Nephron (organoid): ENCODE measurements around the gene DHX16.

Experiments
- H3K27ac Mint-ChIP-seq, 3 experiments: 2 replicates each; pipeline ENCODE4 v1.8.0; 2020; ENCODE audit warnings: mixed read lengths in 3 of 3, mild to moderate bottlenecking in 2 of 3, moderate library complexity in 1 of 3
- H3K27me3 Mint-ChIP-seq: 2 replicates; pipeline ENCODE4 v1.8.0; 2021; ENCODE audit warnings: low read depth, mild to moderate bottlenecking, moderate library complexity, mixed read lengths
- H3K36me3 Mint-ChIP-seq: 2 replicates; pipeline ENCODE4 v1.8.0; 2020; ENCODE audit warnings: low read depth, mixed read lengths
- H3K4me1 Mint-ChIP-seq: 2 replicates; pipeline ENCODE4 v1.8.0; 2020; ENCODE audit warnings: mixed read lengths
- H3K4me3 Mint-ChIP-seq, 3 experiments: 2 replicates each; pipeline ENCODE4 v1.8.0; 2020; ENCODE audit warnings: mild to moderate bottlenecking in 3 of 3, mixed read lengths in 3 of 3, moderate library complexity in 2 of 3
- H3K9me3 Mint-ChIP-seq: 2 replicates; pipeline ENCODE4 v1.8.0; 2020; ENCODE audit warnings: mixed read lengths
- TF ChIP-seq, protein P1 (sequence below), 3 experiments: fragments of 200-600 bp; sonication (generic); IDR thresholded peaks; one replicate each; pipeline ENCODE4 v1.5.0; 2021; ENCODE audit warnings: antibody characterized with exemption in 3 of 3; ENCODE audit not compliant: unreplicated experiment in 3 of 3

Gene DHX16

DNA sequence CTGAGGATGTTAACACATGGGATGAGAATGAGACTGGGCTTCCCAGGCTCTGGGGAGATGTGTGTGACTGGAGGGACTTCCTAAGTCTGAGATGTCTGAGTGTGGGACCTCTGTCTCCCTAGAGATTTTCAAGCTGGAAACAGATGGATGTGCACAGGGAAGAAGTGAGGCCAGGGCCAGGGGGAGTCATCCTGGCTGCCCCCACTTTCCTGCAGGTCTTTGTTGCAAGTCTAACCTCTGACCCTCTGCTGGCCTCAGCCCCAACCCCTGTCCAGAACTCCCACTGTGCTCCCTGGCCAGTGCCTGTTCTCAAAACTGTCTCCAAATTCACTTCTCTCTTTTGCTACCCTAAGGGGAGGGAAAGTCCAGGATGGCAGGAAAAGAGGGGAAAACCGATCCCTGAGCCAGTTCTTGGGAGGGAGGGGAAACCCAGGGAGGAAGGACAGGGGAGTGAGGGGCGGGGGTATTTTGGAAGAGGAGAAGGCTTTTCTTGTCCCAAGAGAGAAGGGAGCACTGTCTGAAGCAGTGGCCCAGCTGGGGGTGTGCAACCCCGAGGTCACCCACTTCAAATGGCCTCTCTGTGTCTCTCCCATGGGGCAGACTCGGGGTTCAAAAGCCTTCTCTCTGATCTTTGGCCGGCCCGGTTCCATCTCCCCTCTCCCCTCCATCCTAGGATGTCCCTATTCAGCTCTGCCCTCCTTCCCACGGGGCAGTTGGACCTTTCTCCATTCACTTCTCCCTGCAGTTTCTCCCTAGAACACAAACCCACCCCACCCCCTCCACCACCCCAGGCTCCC, 10.6 kb upstream of the DHX16 start:
- H3K27me3 Mint-ChIP-seq: no peaks in the 10 kb centered on the region
- H3K27ac Mint-ChIP-seq: peak overlapping the region; percentile 53 to 82 (median 62)
- H3K4me1 Mint-ChIP-seq: peaks cover 77% of the 10 kb centered on the region
- peaks cover 25% of the 10 kb centered on the region for H3K36me3 Mint-ChIP-seq
- H3K4me3 Mint-ChIP-seq: peak overlapping the region; percentile 82 to 89 (median 89)
- no peaks in the 10 kb centered on the region for H3K9me3 Mint-ChIP-seq
- TF ChIP-seq, protein P1, sequence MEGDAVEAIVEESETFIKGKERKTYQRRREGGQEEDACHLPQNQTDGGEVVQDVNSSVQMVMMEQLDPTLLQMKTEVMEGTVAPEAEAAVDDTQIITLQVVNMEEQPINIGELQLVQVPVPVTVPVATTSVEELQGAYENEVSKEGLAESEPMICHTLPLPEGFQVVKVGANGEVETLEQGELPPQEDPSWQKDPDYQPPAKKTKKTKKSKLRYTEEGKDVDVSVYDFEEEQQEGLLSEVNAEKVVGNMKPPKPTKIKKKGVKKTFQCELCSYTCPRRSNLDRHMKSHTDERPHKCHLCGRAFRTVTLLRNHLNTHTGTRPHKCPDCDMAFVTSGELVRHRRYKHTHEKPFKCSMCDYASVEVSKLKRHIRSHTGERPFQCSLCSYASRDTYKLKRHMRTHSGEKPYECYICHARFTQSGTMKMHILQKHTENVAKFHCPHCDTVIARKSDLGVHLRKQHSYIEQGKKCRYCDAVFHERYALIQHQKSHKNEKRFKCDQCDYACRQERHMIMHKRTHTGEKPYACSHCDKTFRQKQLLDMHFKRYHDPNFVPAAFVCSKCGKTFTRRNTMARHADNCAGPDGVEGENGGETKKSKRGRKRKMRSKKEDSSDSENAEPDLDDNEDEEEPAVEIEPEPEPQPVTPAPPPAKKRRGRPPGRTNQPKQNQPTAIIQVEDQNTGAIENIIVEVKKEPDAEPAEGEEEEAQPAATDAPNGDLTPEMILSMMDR (IDR thresholded peaks at IDR 0.05; ENCODE audit: unreplicated experiment in 3 of 3): no peak

DNA sequence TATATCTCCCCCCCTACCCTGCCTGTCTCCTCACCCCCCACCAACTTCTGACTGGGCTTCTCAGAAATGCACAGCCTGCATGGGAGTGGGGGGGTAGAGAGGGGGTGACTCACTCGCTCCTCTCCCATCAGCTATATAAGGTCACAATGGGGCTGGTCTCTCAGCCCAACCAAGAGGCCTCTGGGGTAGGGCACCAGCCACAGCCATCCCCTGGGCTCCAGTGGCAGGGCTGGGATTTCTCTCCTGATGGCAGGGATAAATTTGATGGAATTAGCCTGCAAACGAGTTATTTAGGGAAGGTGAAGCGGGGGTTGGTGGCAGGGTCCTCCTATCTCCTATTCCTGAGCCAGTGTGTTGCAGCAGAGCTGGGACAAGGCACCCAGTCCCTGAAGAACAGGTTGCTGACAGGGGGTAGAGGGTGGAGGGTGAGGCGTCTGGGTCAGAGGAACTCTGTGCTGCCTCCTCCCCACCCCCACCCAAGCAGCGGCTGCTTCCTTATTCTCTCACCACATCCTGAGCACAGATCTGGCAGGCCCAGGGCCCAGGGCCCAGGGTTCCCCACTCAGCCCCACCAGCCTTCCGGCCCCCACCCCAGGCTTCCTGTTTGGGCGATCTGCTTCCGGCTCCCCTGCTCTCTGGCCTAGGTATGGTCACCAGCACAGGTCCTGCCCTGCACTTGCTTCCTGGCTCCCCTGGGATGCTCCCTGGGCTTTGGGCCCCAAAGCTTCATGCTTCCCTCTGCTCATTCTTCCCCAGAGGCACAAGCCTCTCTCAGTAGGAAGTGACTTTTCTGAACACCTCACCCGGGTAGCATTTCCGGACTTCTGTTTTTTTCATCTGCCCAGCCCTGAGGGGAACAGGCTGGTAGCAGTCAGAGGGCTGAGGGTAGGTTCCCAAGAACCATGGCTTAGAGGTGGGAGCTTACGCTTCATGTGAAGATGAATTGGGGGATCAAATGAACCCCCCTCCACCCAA, 9.6 kb upstream of the DHX16 start:
- peaks cover 67% of the 10 kb centered on the region for H3K4me1 Mint-ChIP-seq
- H3K27ac Mint-ChIP-seq: peak overlapping the region; percentile 53 to 82 (median 62)
- H3K9me3 Mint-ChIP-seq: no peaks in the 10 kb centered on the region
- H3K27me3 Mint-ChIP-seq: no peaks in the 10 kb centered on the region
- TF ChIP-seq, protein P1 (IDR thresholded peaks at IDR 0.05; ENCODE audit: unreplicated experiment in 3 of 3): no peak
- peaks cover 25% of the 10 kb centered on the region for H3K36me3 Mint-ChIP-seq
- peak overlapping the region; percentile 82 to 89 (median 89) for H3K4me3 Mint-ChIP-seq

DNA sequence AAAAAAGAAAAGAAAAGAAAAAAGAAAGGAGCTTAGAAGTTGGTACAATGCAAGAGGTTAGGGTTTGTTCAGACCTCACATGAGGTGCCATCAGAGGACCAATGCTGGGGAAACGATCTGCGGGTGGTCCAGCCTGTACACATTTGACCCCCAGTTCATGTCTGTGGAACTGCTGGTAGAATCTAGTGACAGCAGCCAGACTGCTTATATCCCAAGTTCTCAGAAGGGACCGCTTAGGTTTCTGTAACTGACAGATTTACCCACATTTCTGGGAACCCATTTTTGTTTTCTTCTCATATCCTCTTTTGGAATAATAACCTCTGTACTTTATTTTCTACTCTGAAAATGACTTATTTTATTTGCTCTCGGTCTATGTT, 8.9 kb upstream of the DHX16 start:
- no peaks in the 10 kb centered on the region for H3K9me3 Mint-ChIP-seq
- TF ChIP-seq, protein P1 (IDR thresholded peaks at IDR 0.05; ENCODE audit: unreplicated experiment in 3 of 3): no peak
- peaks cover 29% of the 10 kb centered on the region for H3K36me3 Mint-ChIP-seq
- H3K4me3 Mint-ChIP-seq: peak overlapping the region; percentile 82 to 89 (median 89)
- peak overlapping the region; percentile 53 to 62 (median 57) for H3K27ac Mint-ChIP-seq
- no peaks in the 10 kb centered on the region for H3K27me3 Mint-ChIP-seq
- peaks cover 67% of the 10 kb centered on the region for H3K4me1 Mint-ChIP-seq

GRCh38 chr6:30679765-30680535, 7.1 kb upstream of the DHX16 start:
- peak overlapping the region; percentile 51 to 73 (median 63) for H3K27ac Mint-ChIP-seq
- no peaks in the 10 kb centered on the region for H3K9me3 Mint-ChIP-seq
- peaks cover 54% of the 10 kb centered on the region for H3K4me1 Mint-ChIP-seq
- TF ChIP-seq, protein P1 (IDR thresholded peaks at IDR 0.05; ENCODE audit: unreplicated experiment in 3 of 3): no peak
- no peaks in the 10 kb centered on the region for H3K27me3 Mint-ChIP-seq
- H3K36me3 Mint-ChIP-seq: peaks cover 34% of the 10 kb centered on the region
- peak overlapping the region; percentile 57 to 68 (median 64) for H3K4me3 Mint-ChIP-seq

DNA sequence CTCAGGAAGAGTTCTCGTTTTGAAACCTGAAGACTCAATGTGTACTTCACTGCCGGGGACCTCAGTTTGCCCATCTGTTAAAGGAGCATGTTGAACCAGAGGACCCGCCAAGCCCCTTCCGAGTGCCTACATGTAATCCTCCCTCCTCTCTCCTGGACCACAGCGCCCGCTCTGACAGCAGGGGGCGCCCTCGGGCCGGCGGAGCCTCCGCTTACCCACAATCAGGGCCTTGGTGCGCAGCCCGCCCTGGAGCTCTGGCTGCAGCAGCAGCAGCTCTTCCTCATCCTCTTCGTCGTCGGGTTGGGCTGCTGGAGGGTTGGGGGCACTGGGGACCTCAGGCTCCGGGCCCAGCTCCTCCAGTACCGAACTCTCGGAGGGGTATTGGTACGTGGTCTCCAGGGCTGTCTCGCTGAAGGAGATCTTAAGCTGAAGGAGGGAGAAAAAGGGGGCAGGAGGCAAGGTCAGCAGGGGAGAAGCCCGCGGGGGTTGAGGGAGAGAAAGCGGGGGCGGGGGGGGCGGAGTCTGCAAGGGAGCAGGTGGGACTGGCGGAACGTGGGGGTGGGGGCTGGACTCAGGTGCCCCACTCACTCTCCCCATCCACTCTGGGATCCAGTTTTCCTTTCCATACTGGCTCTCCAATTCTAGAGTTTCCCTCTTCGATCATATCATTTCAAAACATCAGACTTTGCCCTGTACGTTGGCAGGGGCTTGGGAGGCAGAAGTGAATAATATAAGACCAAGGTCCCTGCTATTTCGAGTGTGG, 6.3 kb upstream of the DHX16 start:
- peaks cover 48% of the 10 kb centered on the region for H3K4me1 Mint-ChIP-seq
- TF ChIP-seq, protein P1 (IDR thresholded peaks at IDR 0.05; ENCODE audit: unreplicated experiment in 3 of 3): peak; percentile 87 to 93 (median 91)
- peak overlapping the region in 2 of 3 experiments; percentile 60 to 65 for H3K4me3 Mint-ChIP-seq
- H3K36me3 Mint-ChIP-seq: peaks cover 33% of the 10 kb centered on the region
- H3K27me3 Mint-ChIP-seq: no peaks in the 10 kb centered on the region
- H3K9me3 Mint-ChIP-seq: no peaks in the 10 kb centered on the region
- peak overlapping the region in 2 of 3 experiments; percentile 51 to 73 for H3K27ac Mint-ChIP-seq
